Cardiac muscle cell (in vitro differentiated cells and primary cell): ENCODE measurements around the gene TMEM272. TPM values are rescaled to one million over a fixed set of nuclear protein-coding genes. Genes with fewer than 3 reads are reported as not detected.

ENCODE experiments used
- DNase-seq, 2 donors: peaks; one replicate each; pipeline versions ENCODE4 v3.0.0 to v3.0.0-alpha.2; 2010 to 2017; ENCODE audit warnings: low read depth in 1 of 2, low spot score in 1 of 2
- H3K27ac ChIP-seq: fragments of 200-600 bp; sonication (generic); 2 replicates; pipeline ENCODE4 v1.5.1; 2016
- H3K27me3 ChIP-seq: fragments of 200-600 bp; sonication (generic); 2 replicates; pipeline ENCODE4 v1.6.0; 2016; ENCODE audit warnings: control low read depth
- H3K36me3 ChIP-seq: fragments of 200-600 bp; sonication (generic); 2 replicates; pipeline ENCODE4 v1.5.1; 2016; ENCODE audit warnings: control low read depth
- H3K4me1 ChIP-seq: fragments of 200-600 bp; sonication (generic); 2 replicates; pipeline ENCODE4 v1.8.1; 2017; ENCODE audit warnings: low read depth, mild to moderate bottlenecking, mixed run types
- H3K4me3 ChIP-seq: fragments of 200-600 bp; sonication (generic); 2 replicates; pipeline ENCODE4 v1.5.1; 2016; ENCODE audit warnings: mild to moderate bottlenecking
- H3K9me3 ChIP-seq: fragments of 200-600 bp; sonication (generic); 2 replicates; pipeline ENCODE4 v1.5.1; 2017; ENCODE audit warnings: low read depth, mild to moderate bottlenecking, control low read depth
- CTCF ChIP-seq: IDR thresholded peaks from 2 replicates; pipeline ENCODE4 v1.5.1; 2012; ENCODE audit warnings: low read depth, mild to moderate bottlenecking, low read length
- polyA plus RNA-seq: library from polyadenylated mRNA; unstranded; fragments of >200 nt; fragmentation: Nextera tagmentation; extraction: Ambion mirVana; gene quantifications from 2 replicates; pipeline ENCODE4 v1.2.1, GENCODE V29; 2016
- total RNA-seq: library from RNA; depleted of rRNA; stranded (reverse); fragments of >200 nt; gene quantifications from 2 replicates; pipeline ENCODE4 v1.2.3, GENCODE V29; 2016

The TMEM272 gene
- total and polyA plus RNA-seq, 2 experiments from 2014 or later: 0.12 TPM; not detected in 1

GRCh38 chr13:51873117-51873798 lies 28.3 kb upstream of the TMEM272 start:
- Histone ChIP-seq H3K27ac (no peak overlapping the region), H3K36me3 (no peaks in the 10 kb centered on the region), H3K27me3 (no peaks in the 10 kb centered on the region), H3K4me3 (no peak overlapping the region), H3K9me3 (no peaks in the 10 kb centered on the region), H3K4me1 (no peaks in the 10 kb centered on the region)
- no peak for DNase-seq
- TF ChIP-seq CTCF: no peak

- no peak for DNase-seq
- no peak for TF ChIP-seq CTCF
- H3K4me1 ChIP-seq: no peaks in the 10 kb centered on the region
- no peak overlapping the region for H3K27ac ChIP-seq
- no peak overlapping the region for H3K4me3 ChIP-seq
- H3K9me3 ChIP-seq: no peaks in the 10 kb centered on the region
- no peaks in the 10 kb centered on the region for H3K27me3 ChIP-seq
- H3K36me3 ChIP-seq: no peaks in the 10 kb centered on the region
Measured at GRCh38 chr13:51870616-51871015, 25.6 kb upstream of the TMEM272 start.

GRCh38 chr13:51869916-51870315 lies 24.9 kb upstream of the TMEM272 start:
- Histone ChIP-seq H3K4me1 (no peaks in the 10 kb centered on the region), H3K27ac (no peak overlapping the region), H3K9me3 (no peaks in the 10 kb centered on the region), H3K4me3 (no peak overlapping the region), H3K36me3 (no peaks in the 10 kb centered on the region), H3K27me3 (no peaks in the 10 kb centered on the region)
- TF ChIP-seq CTCF: no peak
- DNase-seq: no peak

GRCh38 chr13:51867062-51867461 lies 22.1 kb upstream of the TMEM272 start:
- no peaks in the 10 kb centered on the region for H3K4me1 ChIP-seq
- H3K4me3 ChIP-seq: no peak overlapping the region
- no peak overlapping the region for H3K27ac ChIP-seq
- no peak for DNase-seq
- no peaks in the 10 kb centered on the region for H3K27me3 ChIP-seq
- no peaks in the 10 kb centered on the region for H3K36me3 ChIP-seq
- H3K9me3 ChIP-seq: no peaks in the 10 kb centered on the region
- TF ChIP-seq CTCF: no peak

GRCh38 chr13:51865838-51866237 lies 20.9 kb upstream of the TMEM272 start:
- no peak for TF ChIP-seq CTCF
- H3K4me1 ChIP-seq: no peaks in the 10 kb centered on the region
- no peak for DNase-seq
- H3K4me3 ChIP-seq: no peak overlapping the region
- no peaks in the 10 kb centered on the region for H3K36me3 ChIP-seq
- no peaks in the 10 kb centered on the region for H3K27me3 ChIP-seq
- H3K27ac ChIP-seq: no peak overlapping the region
- no peaks in the 10 kb centered on the region for H3K9me3 ChIP-seq

- DNase-seq: no peak
- Histone ChIP-seq H3K27me3 (no peaks in the 10 kb centered on the region), H3K4me3 (no peak overlapping the region), H3K36me3 (no peaks in the 10 kb centered on the region), H3K9me3 (no peaks in the 10 kb centered on the region), H3K27ac (no peak overlapping the region), H3K4me1 (no peaks in the 10 kb centered on the region)
- no peak for TF ChIP-seq CTCF
Measured at GRCh38 chr13:51862957-51863356, 18.0 kb upstream of the TMEM272 start.
